ENCODE results near the gene TCF4. TPM values are rescaled to one million over a fixed set of nuclear protein-coding genes. Genes with fewer than 3 reads are reported as not detected.

Gene TCF4
- total and polyA plus RNA-seq, 7 donors: 3.5 to 149 (median 106) TPM

DNA sequence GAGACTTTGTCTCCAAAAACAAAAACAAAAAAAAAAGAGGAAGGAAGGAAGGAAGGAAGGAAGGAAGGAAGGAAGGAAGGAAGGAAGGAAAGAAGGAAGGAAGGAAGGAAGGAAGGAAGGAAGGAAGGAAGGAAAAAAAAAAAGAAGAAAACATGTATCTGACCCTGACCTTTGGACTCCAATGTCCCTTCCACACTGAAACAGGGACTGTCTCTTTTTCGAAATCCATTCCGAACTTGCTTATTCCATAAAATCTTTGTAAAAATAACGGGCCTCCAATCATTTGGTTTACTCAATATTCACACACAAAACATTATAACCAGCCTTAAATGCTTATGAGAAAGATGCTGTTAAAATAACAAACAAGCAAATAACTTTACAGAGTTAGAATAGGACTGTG, 225.7 kb downstream of the TCF4 start:
- DNase-seq: no peak
- H3K4me3 ChIP-seq: no peak overlapping the region
- intact Hi-C loops (cut with DNase I): no loop called here
- no peaks in the 10 kb centered on the region for H3K27me3 ChIP-seq
- no peaks in the 10 kb centered on the region for H3K4me1 ChIP-seq
- WGBS, 2 donors: 80 to 91% methylated on average over 3 of the region's 3 CpGs
- no peak overlapping the region for H3K27ac ChIP-seq
- TF ChIP-seq CTCF (IDR thresholded peaks at IDR 0.05) (no peak), EP300 (IDR thresholded peaks at IDR 0.05) (no peak), POLR2AphosphoS5 (IDR thresholded peaks at IDR 0.05) (no peak)
- H3K36me3 ChIP-seq: no peaks in the 10 kb centered on the region
- H3K9me3 ChIP-seq: no peaks in the 10 kb centered on the region

DNA sequence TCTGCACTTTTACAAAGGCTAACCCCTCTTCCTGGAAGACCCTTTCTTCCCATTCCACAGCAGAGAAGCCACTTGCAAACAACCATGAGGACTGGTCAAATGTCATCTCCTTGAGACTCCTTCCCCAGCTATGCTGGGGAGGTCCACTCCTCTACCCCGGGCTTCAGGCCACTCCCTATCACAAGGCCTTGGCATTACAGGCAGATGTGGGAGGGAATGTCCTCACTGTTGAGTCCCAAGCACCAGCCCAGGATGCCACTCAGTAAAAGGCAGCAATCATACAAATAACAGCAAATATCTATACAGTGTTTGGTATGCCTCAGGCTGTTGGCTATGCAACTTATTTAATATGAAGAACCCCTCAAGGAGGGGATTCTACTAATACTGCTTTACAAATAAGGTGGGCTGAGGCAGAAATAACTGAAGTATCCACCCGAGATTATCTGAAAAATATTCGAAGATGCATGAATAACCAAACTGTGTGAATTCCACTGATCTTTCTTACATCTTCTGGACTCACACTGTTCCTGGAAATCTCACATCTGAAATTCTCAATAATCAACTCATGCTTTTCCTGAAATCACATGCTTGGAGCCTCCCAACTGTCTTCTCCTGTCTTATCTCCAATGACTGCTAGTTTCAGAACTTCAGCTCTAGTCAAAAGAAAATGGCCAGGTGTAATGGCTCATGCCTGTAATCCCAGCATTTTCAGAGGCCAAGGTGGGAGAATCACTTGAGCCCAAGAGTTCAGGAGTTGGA, 226.3 kb downstream of the TCF4 start:
- no peaks in the 10 kb centered on the region for H3K36me3 ChIP-seq
- no peaks in the 10 kb centered on the region for H3K27me3 ChIP-seq
- no peak overlapping the region for H3K27ac ChIP-seq
- no peak overlapping the region for H3K4me3 ChIP-seq
- intact Hi-C loops (cut with DNase I): no loop called here
- H3K9me3 ChIP-seq: no peaks in the 10 kb centered on the region
- WGBS, 2 donors: 86 to 91% methylated on average over 3 of the region's 3 CpGs
- no peak for DNase-seq
- TF ChIP-seq POLR2AphosphoS5 (IDR thresholded peaks at IDR 0.05) (no peak), CTCF (IDR thresholded peaks at IDR 0.05) (no peak), POLR2A (IDR thresholded peaks at IDR 0.05) (no peak), EP300 (IDR thresholded peaks at IDR 0.05) (no peak)
- no peaks in the 10 kb centered on the region for H3K4me1 ChIP-seq

GRCh38 chr18:55360061-55360460, 227.9 kb downstream of the TCF4 start:
- WGBS, 2 donors: 90 to 95% methylated on average over 1 of the region's 1 CpG
- TF ChIP-seq EP300 (IDR thresholded peaks at IDR 0.05) (no peak), POLR2A (IDR thresholded peaks at IDR 0.05) (no peak), POLR2AphosphoS5 (IDR thresholded peaks at IDR 0.05) (no peak), CTCF (IDR thresholded peaks at IDR 0.05) (no peak)
- Histone ChIP-seq H3K4me1 (peaks cover 0 to 5% (median 0%) of the 10 kb centered on the region in 4 donors), H3K27ac (no peak overlapping the region), H3K9me3 (no peaks in the 10 kb centered on the region), H3K36me3 (no peaks in the 10 kb centered on the region), H3K27me3 (no peaks in the 10 kb centered on the region), H3K4me3 (no peak overlapping the region)
- intact Hi-C loops (cut with DNase I): no loop called here
- no peak for DNase-seq

GRCh38 chr18:55356815-55357214, 231.2 kb downstream of the TCF4 start:
- TF ChIP-seq POLR2AphosphoS5 (IDR thresholded peaks at IDR 0.05) (no peak), EP300 (IDR thresholded peaks at IDR 0.05) (no peak)
- no peak for DNase-seq
- WGBS, 2 donors: 96 to 97% methylated on average over 3 of the region's 3 CpGs
- Histone ChIP-seq H3K27me3 (no peaks in the 10 kb centered on the region), H3K4me1 (peaks cover 0 to 17% (median 7%) of the 10 kb centered on the region in 4 donors), H3K27ac (no peak overlapping the region), H3K4me3 (no peak overlapping the region), H3K9me3 (no peaks in the 10 kb centered on the region), H3K36me3 (no peaks in the 10 kb centered on the region)
- intact Hi-C loops (cut with DNase I): no loop called here

GRCh38 chr18:55355223-55355622, 232.8 kb downstream of the TCF4 start:
- 75 to 83% methylated on average over 4 of the region's 4 CpGs for WGBS, 2 donors
- no peak overlapping the region for H3K27ac ChIP-seq
- intact Hi-C loops (cut with DNase I): no loop called here
- H3K4me1 ChIP-seq: peaks cover 0 to 29% (median 15%) of the 10 kb centered on the region in 4 donors
- no peak for DNase-seq
- no peaks in the 10 kb centered on the region for H3K27me3 ChIP-seq
- no peaks in the 10 kb centered on the region for H3K9me3 ChIP-seq
- H3K4me3 ChIP-seq: no peak overlapping the region
- no peaks in the 10 kb centered on the region for H3K36me3 ChIP-seq
- no peak for TF ChIP-seq POLR2A (IDR thresholded peaks at IDR 0.05)

DNA sequence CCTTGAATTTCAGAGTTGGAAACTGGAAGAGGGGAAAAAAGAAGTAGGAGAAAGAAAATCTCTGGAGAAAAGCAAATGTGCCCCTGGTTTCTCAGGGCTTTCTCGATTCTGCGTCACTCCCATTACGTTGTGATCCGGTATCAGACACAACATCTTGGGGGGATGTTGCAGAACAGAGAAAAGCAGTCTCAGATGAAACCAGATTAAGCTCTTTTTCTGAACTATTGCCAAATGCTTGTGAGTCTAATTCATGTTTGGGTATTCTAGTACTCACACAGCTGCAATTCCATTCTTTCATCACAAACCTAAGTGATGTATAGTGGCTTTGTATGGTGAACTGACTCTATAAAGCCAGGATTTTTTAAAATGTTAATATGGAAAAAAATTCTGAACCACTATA, 233.2 kb downstream of the TCF4 start:
- WGBS, 2 donors: 63 to 84% methylated on average over 4 of the region's 4 CpGs
- H3K4me1 ChIP-seq: peaks cover 0 to 33% (median 18%) of the 10 kb centered on the region in 4 donors

More for the DNA sequence above, 233.2 kb downstream of the TCF4 start:
- Histone ChIP-seq H3K9me3 (no peaks in the 10 kb centered on the region), H3K4me3 (no peak overlapping the region), H3K27me3 (no peaks in the 10 kb centered on the region), H3K27ac (no peak overlapping the region), H3K36me3 (no peaks in the 10 kb centered on the region)
- DNase-seq: no peak
- intact Hi-C loops (cut with DNase I): loop anchor here (5.0 kb wide), 1 partner anchor 53 kb away; no protein-coding TSS in a partner anchor
- TF ChIP-seq POLR2A (IDR thresholded peaks at IDR 0.05) (no peak), EP300 (IDR thresholded peaks at IDR 0.05) (no peak), POLR2AphosphoS5 (IDR thresholded peaks at IDR 0.05) (no peak), CTCF (IDR thresholded peaks at IDR 0.05) (no peak)

All from sigmoid colon (tissue), 7 donors.